Naive thymus-derived CD8-positive, alpha-beta T cell (primary cell): Measurements from ENCODE around the gene YBX2. TPM values are rescaled to one million over a fixed set of nuclear protein-coding genes. Genes with fewer than 3 reads are reported as not detected.

ENCODE experiments used
- ATAC-seq, 2 donors: fragments of 150-1000 bp; cut with Tn5 transposase in 1 of 2; sonication (Bioruptor Pico), chemical (Tn5 transposase) in 1 of 2; 1 replicate in 1 of 2; 2 replicates in 1 of 2; pipeline ENCODE4 v1.10.0; 2021; ENCODE audit warnings: mild to moderate bottlenecking in 2 of 2, moderate library complexity in 2 of 2
- POLR2A ChIA-PET: fragments of 350-600 bp; sonication (Branson Sonifier 250); formaldehyde crosslinking; loops from one replicate; lab custom pipeline; 2021; ENCODE audit warnings: antibody characterized with exemption; lab: Charles Lee
- DNase-seq, 10 donors: peaks; one replicate each; pipeline versions ENCODE4 v3.0.0 to v3.0.0-alpha.2; 2020 to 2022
- H3K27ac Mint-ChIP-seq, 10 donors: one replicate each; pipeline ENCODE4 v1.8.0; 2020 to 2022; ENCODE audit warnings: mild to moderate bottlenecking in 10 of 10, mixed read lengths in 10 of 10, moderate library complexity in 4 of 10, inconsistent platforms in 1 of 10
- H3K27me3 Mint-ChIP-seq, 5 donors: one replicate each; pipeline ENCODE4 v1.8.0; 2021 to 2022; ENCODE audit warnings: mixed read lengths in 5 of 5
- H3K36me3 Mint-ChIP-seq, 3 donors: one replicate each; pipeline ENCODE4 v1.8.0; 2020 to 2022; ENCODE audit warnings: mixed read lengths in 3 of 3, mild to moderate bottlenecking in 2 of 3, inconsistent platforms in 1 of 3
- H3K4me1 Mint-ChIP-seq, 4 donors: one replicate each; pipeline ENCODE4 v1.8.0; 2021 to 2022; ENCODE audit warnings: mixed read lengths in 4 of 4
- H3K4me3 Mint-ChIP-seq, 10 donors: one replicate each; pipeline ENCODE4 v1.8.0; 2020 to 2022; ENCODE audit warnings: mild to moderate bottlenecking in 10 of 10, mixed read lengths in 10 of 10, moderate library complexity in 6 of 10, inconsistent platforms in 1 of 10
- H3K9me3 Mint-ChIP-seq, 9 donors: one replicate each; pipeline ENCODE4 v1.8.0; 2020 to 2022; ENCODE audit warnings: mixed read lengths in 9 of 9, mild to moderate bottlenecking in 3 of 9, inconsistent platforms in 1 of 9, moderate library complexity in 1 of 9
- polyA plus RNA-seq, 3 donors: library from polyadenylated mRNA; unstranded; fragments of 300-500 nt; fragmentation: Illumina TruSeq; gene quantifications; one replicate each; pipeline ENCODE4 v1.2.3, GENCODE V29; 2021
- total RNA-seq, 8 experiments: library from RNA in 2 of 8; stranded (reverse) in 2 of 8; gene quantifications; one replicate each; pipeline ENCODE4 v1.2.3 and lab custom pipeline; 2021 to 2026

Gene YBX2
- total and polyA plus RNA-seq, 5 experiments from 2014 or later, result 0.66 to 1.2 TPM; not detected in 3

GRCh38 chr17:7323731-7324437 lies 29.4 kb upstream of the YBX2 start:
- no peaks in the 10 kb centered on the region for H3K9me3 Mint-ChIP-seq
- peak overlapping the region in 4 of 10 donors; percentile 31 to 65 (median 50) for H3K27ac Mint-ChIP-seq
- ATAC-seq, result peak; percentile 41 to 53
- peaks cover 17 to 31% (median 19%) of the 10 kb centered on the region in 4 donors for H3K4me1 Mint-ChIP-seq
- no peak overlapping the region for H3K4me3 Mint-ChIP-seq
- H3K36me3 Mint-ChIP-seq, result peaks cover 0 to 51% (median 0%) of the 10 kb centered on the region in 3 donors
- DNase-seq, result peak in 9 of 10 donors; percentile 34 to 77 (median 62)
- POLR2A ChIA-PET, result interaction anchor here (2.4 to 10.5 kb wide), 3 partner anchors 12 to 27 kb away, joined by 16 to 168 read pairs (median 50); partner anchors contain the start of genes ACAP1, EIF5A and GPS2
- H3K27me3 Mint-ChIP-seq, result no peaks in the 10 kb centered on the region

- POLR2A ChIA-PET, result interaction anchor here (0.5 to 4.5 kb wide), 7 partner anchors 8 to 77 kb away, joined by 3 to 50 read pairs (median 16); partner anchors contain the start of gene ACAP1
- no peak overlapping the region for H3K4me3 Mint-ChIP-seq
- no peaks in the 10 kb centered on the region for H3K9me3 Mint-ChIP-seq
- H3K27ac Mint-ChIP-seq, result peak overlapping the region in 1 of 10 donors; percentile 52
- peaks cover 0 to 52% (median 5%) of the 10 kb centered on the region in 3 donors for H3K36me3 Mint-ChIP-seq
- no peaks in the 10 kb centered on the region for H3K27me3 Mint-ChIP-seq
- ATAC-seq (no peak), DNase-seq (no peak)
- H3K4me1 Mint-ChIP-seq, result peaks cover 5 to 21% (median 8%) of the 10 kb centered on the region in 4 donors
Observed at GRCh38 chr17:7322520-7323194, 28.2 kb upstream of the YBX2 start.

DNA sequence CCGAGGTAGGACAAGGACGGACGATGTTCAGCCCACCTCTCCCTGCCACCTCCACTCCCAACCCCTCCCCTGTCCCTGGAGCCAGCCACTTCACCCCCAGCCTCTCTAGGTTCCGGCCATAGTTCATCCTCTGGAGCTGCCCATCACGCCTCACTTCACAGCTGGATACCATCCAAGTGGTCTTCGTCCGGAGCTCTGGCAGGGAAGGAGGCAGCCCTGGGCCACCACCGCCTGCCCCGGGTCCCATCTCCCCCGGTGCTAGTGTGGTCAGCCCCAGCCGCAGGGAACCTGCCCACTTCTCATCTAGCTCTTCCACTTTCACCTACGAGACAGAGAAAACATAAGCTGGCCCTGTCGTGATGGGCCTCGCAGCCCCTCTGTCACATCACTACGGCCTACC lies 27.0 kb upstream of the YBX2 start:
- DNase-seq (no peak), ATAC-seq (no peak)
- H3K36me3 Mint-ChIP-seq, result peaks cover 0 to 53% (median 5%) of the 10 kb centered on the region in 3 donors
- H3K27me3 Mint-ChIP-seq, result no peaks in the 10 kb centered on the region
- no peaks in the 10 kb centered on the region for H3K9me3 Mint-ChIP-seq
- no peak overlapping the region for H3K27ac Mint-ChIP-seq
- POLR2A ChIA-PET, result interaction anchor here (0.6 to 3.7 kb wide), 6 partner anchors 9 to 927 kb away, joined by 3 to 34 read pairs (median 7); partner anchors contain the start of genes ACAP1 and CTC1
- no peak overlapping the region for H3K4me3 Mint-ChIP-seq
- peaks cover 2 to 14% (median 7%) of the 10 kb centered on the region in 4 donors for H3K4me1 Mint-ChIP-seq

DNA sequence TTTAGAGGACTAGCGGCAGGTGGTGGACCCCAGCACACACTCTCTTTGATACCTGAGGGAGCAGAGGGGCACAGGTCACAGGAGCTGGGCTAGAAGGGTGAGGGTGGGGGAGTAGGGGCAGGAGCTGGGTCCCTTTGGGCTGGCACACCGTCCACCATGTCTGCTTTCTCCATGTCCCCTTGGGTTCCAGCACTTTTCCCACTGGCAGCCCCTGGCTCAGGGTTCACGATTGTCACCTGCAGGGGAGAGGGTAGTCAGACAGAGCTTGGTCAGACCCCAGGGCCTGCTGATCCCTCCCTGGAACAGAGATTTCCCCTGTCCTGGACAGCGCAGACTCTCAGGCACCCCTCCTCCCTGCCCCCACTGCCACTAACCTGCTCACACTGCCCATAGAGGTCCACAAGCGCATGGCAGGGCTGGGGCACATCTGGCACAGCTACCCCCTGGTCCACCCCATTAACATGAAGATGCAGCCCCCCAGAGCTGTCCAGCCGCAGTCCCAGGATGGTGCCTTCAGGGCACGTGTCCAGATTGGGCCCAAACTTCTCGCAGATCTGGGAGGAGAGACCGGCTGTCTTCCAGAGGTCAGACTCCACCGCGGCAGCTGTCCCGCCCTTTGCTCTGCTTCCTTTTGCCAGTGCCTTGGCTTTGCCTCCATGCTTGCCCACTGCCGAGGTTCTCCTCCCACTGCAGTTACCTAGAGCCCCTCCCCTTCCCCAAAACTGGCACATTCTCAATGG lies 23.9 kb upstream of the YBX2 start:
- DNase-seq (no peak), ATAC-seq (no peak)
- H3K4me3 Mint-ChIP-seq, result peak overlapping the region in 2 of 10 donors; percentile 37 to 39
- no peaks in the 10 kb centered on the region for H3K9me3 Mint-ChIP-seq
- POLR2A ChIA-PET, result interaction anchor here (0.6 to 14.2 kb wide), 7 partner anchors 8 to 31 kb away, joined by 3 to 168 read pairs (median 4); partner anchors contain the start of genes ACAP1 and NEURL4
- peak overlapping the region in 5 of 10 donors; percentile 53 to 84 (median 74) for H3K27ac Mint-ChIP-seq
- peaks cover 0 to 56% (median 5%) of the 10 kb centered on the region in 3 donors for H3K36me3 Mint-ChIP-seq
- peaks cover 17 to 32% (median 24%) of the 10 kb centered on the region in 4 donors for H3K4me1 Mint-ChIP-seq
- no peaks in the 10 kb centered on the region for H3K27me3 Mint-ChIP-seq

GRCh38 chr17:7317161-7317803 lies 22.8 kb upstream of the YBX2 start:
- Mint-ChIP-seq H3K4me1 (peaks cover 19 to 42% (median 34%) of the 10 kb centered on the region in 4 donors), H3K9me3 (no peaks in the 10 kb centered on the region), H3K27ac (peak overlapping the region in 8 of 10 donors; percentile 16 to 87 (median 70)), H3K36me3 (peaks cover 0 to 59% (median 8%) of the 10 kb centered on the region in 3 donors), H3K4me3 (peak overlapping the region in 5 of 10 donors; percentile 14 to 74 (median 26)), H3K27me3 (no peaks in the 10 kb centered on the region)
- POLR2A ChIA-PET, result interaction anchor here (0.7 to 14.2 kb wide), 8 partner anchors 7 to 280 kb away, joined by 3 to 168 read pairs (median 4); partner anchors contain the start of genes ACAP1 and NEURL4
- no peak for DNase-seq
- no peak for ATAC-seq

- H3K36me3 Mint-ChIP-seq, result peaks cover under 1 to 58% (median 15%) of the 10 kb centered on the region in 3 donors
- H3K27me3 Mint-ChIP-seq, result no peaks in the 10 kb centered on the region
- no peak for DNase-seq
- peak overlapping the region; percentile 86 to 98 (median 96) for H3K27ac Mint-ChIP-seq
- no peak for ATAC-seq
- H3K9me3 Mint-ChIP-seq, result no peaks in the 10 kb centered on the region
- H3K4me3 Mint-ChIP-seq, result peak overlapping the region; percentile 81 to 97 (median 91)
- H3K4me1 Mint-ChIP-seq, result peaks cover 21 to 57% (median 46%) of the 10 kb centered on the region in 4 donors
- POLR2A ChIA-PET, result interaction anchor here (0.9 to 14.2 kb wide), 13 partner anchors 10 to 231 kb away, joined by 3 to 168 read pairs (median 7); partner anchors contain the start of genes ACAP1, NEURL4, POLR2A and SLC2A4
Observed at GRCh38 chr17:7315570-7316235, 21.3 kb upstream of the YBX2 start.

GRCh38 chr17:7314719-7315569 lies 20.5 kb upstream of the YBX2 start, which contains the start of gene GPS2:
GPS2 (minus strand) TSS chr17:7315360; CDS start chr17:7315052, 308 bp downstream.
- DNase-seq, result peak; percentile 88 to 95 (median 92)
- POLR2A ChIA-PET, result interaction anchor here (0.6 to 14.2 kb wide), 17 partner anchors 9 to 900 kb away, joined by 3 to 168 read pairs (median 6); partner anchors contain the start of genes ACAP1, CLDN7, NEURL4 and PLSCR3
- Mint-ChIP-seq H3K4me3 (peak within 1 kb of the TSS; percentile 81 to 97 (median 91)), H3K27me3 (no peaks in the 10 kb centered on the region), H3K9me3 (no peaks in the 10 kb centered on the region), H3K27ac (peak within 1 kb of the TSS; percentile 88 to 98 (median 96)), H3K4me1 (peaks cover 29 to 65% (median 53%) of the 10 kb centered on the region in 4 donors), H3K36me3 (peaks cover 8 to 61% (median 23%) of the 10 kb centered on the region in 3 donors)
- ATAC-seq, result peak; percentile 83 to 89

GRCh38 chr17:7313890-7314718 lies 19.7 kb upstream of the YBX2 start:
- Mint-ChIP-seq H3K4me3 (peak overlapping the region; percentile 72 to 95 (median 85)), H3K4me1 (peaks cover 32 to 73% (median 62%) of the 10 kb centered on the region in 4 donors)
- DNase-seq, result no peak

DNA sequence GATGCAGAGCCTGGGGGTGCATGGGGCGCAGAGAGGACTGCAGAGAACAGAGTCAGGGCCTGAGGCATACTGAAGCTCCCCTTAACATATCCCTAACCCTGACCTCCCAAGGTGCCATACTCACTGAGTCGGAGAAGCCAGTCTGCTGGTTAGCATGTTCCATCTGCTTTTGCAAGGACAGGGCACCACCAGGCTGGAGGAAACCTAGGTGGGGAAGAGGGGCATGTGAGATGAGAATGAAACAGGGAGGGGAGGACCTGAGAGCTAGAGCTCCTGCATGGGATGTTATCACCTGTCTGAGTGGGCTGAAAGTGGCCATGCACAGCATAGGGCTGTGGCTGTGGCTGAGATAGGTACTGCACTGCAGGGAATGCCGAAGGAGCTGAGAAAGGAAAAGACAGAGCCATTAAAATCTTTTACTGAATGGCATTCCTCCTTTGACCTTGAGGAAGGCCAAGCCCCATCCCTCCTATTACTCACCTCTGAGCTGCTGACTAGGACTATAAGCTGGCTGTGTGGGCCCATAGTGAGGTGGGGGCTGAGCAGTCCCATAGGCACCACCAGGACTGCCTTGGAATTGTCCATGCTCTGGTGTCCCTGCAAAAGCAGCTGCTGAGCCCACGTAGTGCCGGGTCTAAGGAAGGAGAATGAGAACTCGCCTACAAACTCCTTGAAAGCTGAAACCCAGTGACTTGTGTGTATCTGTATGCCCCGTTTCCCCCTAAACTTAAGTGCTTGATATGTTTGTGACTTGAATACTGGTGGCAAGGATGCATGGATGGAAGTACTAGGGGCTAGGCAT lies 18.9 kb upstream of the YBX2 start:
- H3K4me3 Mint-ChIP-seq, result peak overlapping the region; percentile 36 to 95 (median 84)
- POLR2A ChIA-PET, result interaction anchor here (0.6 to 14.2 kb wide), 15 partner anchors 8 to 172 kb away, joined by 3 to 168 read pairs (median 6); partner anchors contain the start of genes ACAP1, CLDN7, CTDNEP1 and ELP5
- H3K36me3 Mint-ChIP-seq, result peaks cover 17 to 69% (median 30%) of the 10 kb centered on the region in 3 donors
- no peak for ATAC-seq
- peak in 1 of 10 donors; percentile 49 for DNase-seq
- no peaks in the 10 kb centered on the region for H3K27me3 Mint-ChIP-seq
- peak overlapping the region; percentile 81 to 97 (median 92) for H3K27ac Mint-ChIP-seq
- H3K9me3 Mint-ChIP-seq, result no peaks in the 10 kb centered on the region
- peaks cover 37 to 77% (median 66%) of the 10 kb centered on the region in 4 donors for H3K4me1 Mint-ChIP-seq

More at GRCh38 chr17:7313890-7314718, 19.7 kb upstream of the YBX2 start:
- no peaks in the 10 kb centered on the region for H3K9me3 Mint-ChIP-seq
- peaks cover 11 to 64% (median 30%) of the 10 kb centered on the region in 3 donors for H3K36me3 Mint-ChIP-seq
- peak overlapping the region; percentile 88 to 97 (median 92) for H3K27ac Mint-ChIP-seq
- POLR2A ChIA-PET, result interaction anchor here (0.6 to 14.2 kb wide), 18 partner anchors 8 to 901 kb away, joined by 3 to 168 read pairs (median 6); partner anchors contain the start of genes ACAP1, CLDN7, CTDNEP1 and ELP5
- no peaks in the 10 kb centered on the region for H3K27me3 Mint-ChIP-seq
- ATAC-seq, result no peak
